SKM-1 treated with dmso at 0.1 percent for 144 hours (cell line): ENCODE measurements around the gene GPR65.

Experiments used
- DNase-seq: peaks from one replicate; lab custom pipeline; 2025; ENCODE audit not compliant: unreplicated experiment; lab: John Stamatoyannopoulos, UW

Gene GPR65

GRCh38 chr14:88005050-88005481 is at the start of gene GPR65:
GPR65 (plus strand) TSS chr14:88005135; CDS start chr14:88010848, 5,713 bp downstream.
- peak; percentile 70 for DNase-seq

- DNase-seq: no peak
Measured at GRCh38 chr14:87955501-87955900, 49.4 kb upstream of the GPR65 start.

GRCh38 chr14:87960013-87960787 is 44.7 kb upstream of the GPR65 start:
- no peak for DNase-seq

- DNase-seq: no peak
Measured at GRCh38 chr14:87961246-87961645, 43.7 kb upstream of the GPR65 start.

- DNase-seq: no peak
Measured at GRCh38 chr14:87966816-87967215, 38.1 kb upstream of the GPR65 start.

- DNase-seq: no peak
Measured at GRCh38 chr14:87967496-87967895, 37.4 kb upstream of the GPR65 start.

GRCh38 chr14:87971010-87971409 is 33.9 kb upstream of the GPR65 start:
- DNase-seq: no peak

GRCh38 chr14:87975636-87976035 is 29.3 kb upstream of the GPR65 start:
- DNase-seq: no peak

GRCh38 chr14:87979689-87980088 is 25.2 kb upstream of the GPR65 start:
- DNase-seq: no peak

GRCh38 chr14:87989221-87989955 is 15.5 kb upstream of the GPR65 start:
- no peak for DNase-seq

- DNase-seq: no peak
Measured at GRCh38 chr14:87989956-87990299, 15.0 kb upstream of the GPR65 start.

GRCh38 chr14:87990682-87991081 is 14.3 kb upstream of the GPR65 start:
- DNase-seq: no peak

GRCh38 chr14:87992346-87992717 is 12.6 kb upstream of the GPR65 start:
- no peak for DNase-seq

- DNase-seq: no peak
Measured at GRCh38 chr14:87992718-87993628, 12.0 kb upstream of the GPR65 start, which contains the start of gene GALC. GALC (minus strand) TSS chr14:87993182; CDS start chr14:87993164, 18 bp downstream.

- DNase-seq: no peak
Measured at GRCh38 chr14:87994974-87995373, 10.0 kb upstream of the GPR65 start.

GRCh38 chr14:87995500-87996290 is 9.2 kb upstream of the GPR65 start:
- no peak for DNase-seq

GRCh38 chr14:87996291-87996592 is 8.7 kb upstream of the GPR65 start:
- no peak for DNase-seq

GRCh38 chr14:87998482-87998881 is 6.5 kb upstream of the GPR65 start:
- DNase-seq: no peak

- DNase-seq: peak; percentile 19
Measured at GRCh38 chr14:87999277-87999676, 5.7 kb upstream of the GPR65 start.

GRCh38 chr14:88002421-88003075 is 2.4 kb upstream of the GPR65 start:
- DNase-seq: peak; percentile 72
